Measurements from ENCODE around the gene MMP7. TPM values are rescaled to one million over a fixed set of nuclear protein-coding genes. Genes with fewer than 3 reads are reported as not detected.

Gene MMP7
- total and polyA plus RNA-seq, 12 donors, result 0.10 to 3.4 TPM; not detected in 10

DNA sequence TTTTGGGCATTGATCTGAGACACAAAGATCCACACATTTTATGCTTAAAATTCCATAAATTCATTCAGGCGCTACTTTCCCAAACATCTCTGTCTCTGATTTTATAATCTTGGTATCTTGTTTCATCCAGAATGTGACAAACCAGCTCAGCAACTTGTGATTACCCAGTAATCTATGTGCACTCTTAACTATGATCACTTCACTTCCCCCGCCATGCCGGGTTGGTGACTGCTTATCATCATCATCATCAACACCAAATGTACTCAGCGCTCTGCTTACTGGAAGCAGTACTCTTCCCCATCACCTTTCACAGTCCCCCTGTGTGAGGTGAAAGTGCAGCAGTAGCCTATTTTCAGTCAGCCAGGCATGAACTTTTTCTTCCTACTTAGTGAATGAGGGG, 15.2 kb upstream of the MMP7 start:
- DNase-seq (no peak), ATAC-seq (no peak)
- intact Hi-C loops (cut with DNase I), result no loop called here
- TF ChIP-seq, protein P1, sequence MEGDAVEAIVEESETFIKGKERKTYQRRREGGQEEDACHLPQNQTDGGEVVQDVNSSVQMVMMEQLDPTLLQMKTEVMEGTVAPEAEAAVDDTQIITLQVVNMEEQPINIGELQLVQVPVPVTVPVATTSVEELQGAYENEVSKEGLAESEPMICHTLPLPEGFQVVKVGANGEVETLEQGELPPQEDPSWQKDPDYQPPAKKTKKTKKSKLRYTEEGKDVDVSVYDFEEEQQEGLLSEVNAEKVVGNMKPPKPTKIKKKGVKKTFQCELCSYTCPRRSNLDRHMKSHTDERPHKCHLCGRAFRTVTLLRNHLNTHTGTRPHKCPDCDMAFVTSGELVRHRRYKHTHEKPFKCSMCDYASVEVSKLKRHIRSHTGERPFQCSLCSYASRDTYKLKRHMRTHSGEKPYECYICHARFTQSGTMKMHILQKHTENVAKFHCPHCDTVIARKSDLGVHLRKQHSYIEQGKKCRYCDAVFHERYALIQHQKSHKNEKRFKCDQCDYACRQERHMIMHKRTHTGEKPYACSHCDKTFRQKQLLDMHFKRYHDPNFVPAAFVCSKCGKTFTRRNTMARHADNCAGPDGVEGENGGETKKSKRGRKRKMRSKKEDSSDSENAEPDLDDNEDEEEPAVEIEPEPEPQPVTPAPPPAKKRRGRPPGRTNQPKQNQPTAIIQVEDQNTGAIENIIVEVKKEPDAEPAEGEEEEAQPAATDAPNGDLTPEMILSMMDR (IDR thresholded peaks at IDR 0.05), result no peak
- Histone ChIP-seq H3K4me1 (peaks cover 0 to 10% (median 0%) of the 10 kb centered on the region in 9 donors), H3K27ac (no peak overlapping the region), H3K4me3 (no peak overlapping the region), H3K9me3 (peaks cover 0 to 3% (median 0%) of the 10 kb centered on the region in 11 donors), H3K36me3 (no peaks in the 10 kb centered on the region), H3K27me3 (peaks cover 0 to 5% (median 0%) of the 10 kb centered on the region in 7 donors)
- 80% methylated on average over 4 of the region's 4 CpGs for WGBS, 2 donors

DNA sequence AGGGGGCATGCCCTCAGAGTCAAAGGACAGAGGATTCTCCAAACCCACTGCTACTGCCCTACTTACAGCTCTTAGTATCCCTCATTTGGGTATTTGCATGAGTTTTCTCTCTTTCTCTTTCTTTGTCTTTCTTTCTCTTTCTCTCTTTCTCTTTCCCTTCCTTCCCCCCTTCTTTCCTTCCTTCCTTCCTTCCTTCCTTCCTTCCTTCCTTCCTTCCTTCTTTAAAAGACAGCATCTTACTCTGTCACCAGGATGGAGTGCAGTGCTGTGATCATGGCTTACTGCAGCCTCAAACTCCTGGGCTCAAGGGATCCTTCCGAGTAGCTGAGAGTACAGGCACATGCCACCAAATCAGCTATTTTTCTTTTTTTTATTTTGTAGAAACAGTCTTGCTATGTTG, 14.0 kb upstream of the MMP7 start:
- no peak for ATAC-seq
- WGBS, 2 donors, result 85 to 87% methylated on average over 1 of the region's 1 CpG
- H3K4me1 ChIP-seq, result peaks cover 0 to 10% (median 0%) of the 10 kb centered on the region in 9 donors
- intact Hi-C loops (cut with DNase I), result no loop called here
- H3K27ac ChIP-seq, result no peak overlapping the region
- TF ChIP-seq, protein P1 (IDR thresholded peaks at IDR 0.05), result no peak
- H3K27me3 ChIP-seq, result peaks cover 0 to 5% (median 0%) of the 10 kb centered on the region in 7 donors
- peaks cover 0 to 6% (median 0%) of the 10 kb centered on the region in 11 donors for H3K9me3 ChIP-seq
- no peak overlapping the region for H3K4me3 ChIP-seq
- no peaks in the 10 kb centered on the region for H3K36me3 ChIP-seq
- DNase-seq, result no peak

DNA sequence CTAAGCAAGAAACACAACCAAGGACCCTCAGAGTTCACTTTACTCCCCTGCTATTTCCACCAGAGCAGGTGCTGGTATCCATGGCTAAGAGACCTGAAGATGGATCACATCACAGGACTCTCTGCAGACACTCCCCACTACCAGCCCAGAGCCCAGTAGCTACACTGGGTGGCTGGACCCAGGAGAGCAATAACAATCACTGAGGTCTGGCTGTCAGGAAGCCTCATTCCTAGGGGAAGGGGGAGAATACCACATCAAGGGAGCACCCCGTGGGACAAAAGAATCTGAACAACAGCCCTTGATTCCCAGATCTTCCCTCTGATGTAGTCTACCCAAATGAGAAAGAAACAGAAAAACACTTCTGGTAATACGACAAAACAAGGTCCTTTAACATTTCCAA, 9.0 kb upstream of the MMP7 start:
- intact Hi-C loops (cut with DNase I), result no loop called here
- Histone ChIP-seq H3K4me3 (no peak overlapping the region), H3K4me1 (no peaks in the 10 kb centered on the region), H3K9me3 (peaks cover 0 to 6% (median 0%) of the 10 kb centered on the region in 11 donors), H3K27ac (no peak overlapping the region), H3K36me3 (no peaks in the 10 kb centered on the region), H3K27me3 (peaks cover 0 to 15% (median 5%) of the 10 kb centered on the region in 7 donors)
- 80 to 88% methylated on average over 2 of the region's 2 CpGs for WGBS, 2 donors
- TF ChIP-seq, protein P1 (IDR thresholded peaks at IDR 0.05), result no peak
- DNase-seq (no peak), ATAC-seq (no peak)

DNA sequence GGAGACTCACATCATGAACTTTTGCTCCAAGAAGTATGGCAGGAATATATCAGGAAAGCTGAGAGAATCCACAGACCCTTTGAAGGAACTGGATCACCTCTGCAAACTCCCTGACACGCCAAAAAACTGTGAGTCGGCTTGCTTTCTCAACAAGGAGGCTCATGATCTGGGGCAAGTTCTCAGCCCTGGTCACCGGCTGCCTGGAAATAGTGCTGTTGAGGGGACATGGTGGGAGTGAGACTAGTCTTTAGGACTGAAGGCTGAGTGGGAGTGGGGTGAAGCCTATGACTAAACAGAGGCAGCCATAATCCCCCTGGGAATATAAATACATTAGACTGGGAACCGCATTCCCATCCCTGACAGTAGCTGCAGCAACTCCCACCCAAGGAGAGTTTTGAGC, 8.4 kb upstream of the MMP7 start:
- ATAC-seq (no peak), DNase-seq (no peak)
- TF ChIP-seq, protein P1 (IDR thresholded peaks at IDR 0.05), result no peak
- peaks cover 0 to 15% (median 5%) of the 10 kb centered on the region in 7 donors for H3K27me3 ChIP-seq
- peaks cover 0 to 6% (median 0%) of the 10 kb centered on the region in 11 donors for H3K9me3 ChIP-seq
- H3K4me3 ChIP-seq, result no peak overlapping the region
- no peak overlapping the region for H3K27ac ChIP-seq
- 82 to 90% methylated on average over 4 of the region's 4 CpGs for WGBS, 2 donors
- no peaks in the 10 kb centered on the region for H3K36me3 ChIP-seq
- intact Hi-C loops (cut with DNase I), result no loop called here
- no peaks in the 10 kb centered on the region for H3K4me1 ChIP-seq
